ENCODE measurements around the gene PIGQ. TPM values are rescaled to one million over a fixed set of nuclear protein-coding genes. Genes with fewer than 3 reads are reported as not detected.

PIGQ gene
- total and polyA plus RNA-seq, 2 donors (not counting 1 experiment from before 2014, with no cell fraction given) = 11.2 to 22.3 TPM

DNA sequence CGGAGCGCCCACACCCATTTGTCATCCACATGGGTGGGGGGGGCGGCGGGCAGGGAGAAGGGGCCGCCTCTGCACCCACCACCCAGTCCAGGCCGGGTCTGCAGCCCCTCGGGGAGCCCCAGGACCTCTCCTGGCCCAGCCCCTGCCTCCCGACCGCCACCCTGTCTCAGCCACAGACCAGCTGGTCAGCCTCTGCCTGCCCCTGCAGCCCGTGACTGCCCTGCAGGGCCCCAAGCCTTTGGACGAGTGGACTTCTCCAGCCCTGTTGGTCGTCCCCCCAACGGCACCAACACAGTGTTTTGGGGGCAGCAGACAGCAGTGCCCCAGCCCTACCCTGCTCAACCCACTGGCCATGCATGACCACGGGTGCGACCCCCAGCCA lies 8.4 kb upstream of the PIGQ start:
- no peak for DNase-seq (ENCODE audit: low read depth in 2 of 2)
- no peak for TF ChIP-seq EZH2 (IDR thresholded peaks at IDR 0.05; ENCODE audit: low read length, missing control alignments)
- TF ChIP-seq, protein P1, sequence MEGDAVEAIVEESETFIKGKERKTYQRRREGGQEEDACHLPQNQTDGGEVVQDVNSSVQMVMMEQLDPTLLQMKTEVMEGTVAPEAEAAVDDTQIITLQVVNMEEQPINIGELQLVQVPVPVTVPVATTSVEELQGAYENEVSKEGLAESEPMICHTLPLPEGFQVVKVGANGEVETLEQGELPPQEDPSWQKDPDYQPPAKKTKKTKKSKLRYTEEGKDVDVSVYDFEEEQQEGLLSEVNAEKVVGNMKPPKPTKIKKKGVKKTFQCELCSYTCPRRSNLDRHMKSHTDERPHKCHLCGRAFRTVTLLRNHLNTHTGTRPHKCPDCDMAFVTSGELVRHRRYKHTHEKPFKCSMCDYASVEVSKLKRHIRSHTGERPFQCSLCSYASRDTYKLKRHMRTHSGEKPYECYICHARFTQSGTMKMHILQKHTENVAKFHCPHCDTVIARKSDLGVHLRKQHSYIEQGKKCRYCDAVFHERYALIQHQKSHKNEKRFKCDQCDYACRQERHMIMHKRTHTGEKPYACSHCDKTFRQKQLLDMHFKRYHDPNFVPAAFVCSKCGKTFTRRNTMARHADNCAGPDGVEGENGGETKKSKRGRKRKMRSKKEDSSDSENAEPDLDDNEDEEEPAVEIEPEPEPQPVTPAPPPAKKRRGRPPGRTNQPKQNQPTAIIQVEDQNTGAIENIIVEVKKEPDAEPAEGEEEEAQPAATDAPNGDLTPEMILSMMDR (conservative IDR thresholded peaks at IDR 0.05 in 1 of 2, IDR thresholded peaks at IDR 0.05 in 1 of 2; ENCODE audit: low read depth in 1 of 2, low read length in 2 of 2) = no peak

DNA sequence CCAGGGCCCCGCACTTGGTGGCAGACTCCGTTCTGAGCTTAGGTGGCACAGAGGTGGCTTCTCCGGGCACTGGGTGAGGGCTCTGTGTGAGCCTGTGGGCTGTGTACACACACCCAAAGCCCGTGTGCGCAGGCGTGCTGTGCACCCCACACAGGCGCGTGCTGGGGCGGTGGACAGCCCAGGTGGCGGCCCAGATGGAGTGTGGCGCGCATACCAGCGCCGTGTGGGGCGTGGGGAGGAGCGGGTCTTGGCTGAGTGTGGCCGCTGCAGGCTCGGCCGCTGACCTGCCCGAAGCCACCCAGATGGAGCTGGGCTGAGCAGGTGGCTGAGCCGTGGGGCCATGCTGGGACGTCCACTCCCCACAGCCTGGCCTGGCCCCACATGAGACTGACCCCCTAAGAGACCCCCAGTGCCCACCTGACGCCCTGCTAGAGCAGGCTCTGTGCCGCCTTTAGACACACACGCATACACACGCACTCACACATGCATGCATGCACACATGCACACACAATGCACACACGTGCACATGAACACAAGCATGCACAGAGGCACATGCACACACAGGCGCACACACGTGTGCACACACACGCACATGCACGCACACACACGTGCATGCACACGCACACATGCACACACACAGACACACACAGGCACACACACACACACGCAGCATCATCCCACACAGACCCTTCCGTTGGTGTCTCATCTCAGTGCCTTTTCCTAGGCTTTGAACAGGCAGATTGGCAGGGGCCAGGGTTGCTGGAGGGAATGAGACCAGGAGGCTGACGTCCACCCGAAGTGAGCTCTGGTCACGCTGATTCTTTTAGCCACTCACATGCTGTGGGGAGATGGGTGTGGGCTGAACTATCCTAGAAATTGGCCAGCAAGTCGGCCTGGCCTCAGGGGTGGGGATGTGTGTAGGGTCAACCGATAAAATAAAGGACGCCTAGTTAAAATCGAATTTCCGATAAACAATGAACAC lies 7.5 kb upstream of the PIGQ start:
- H3K4me1 ChIP-seq (ENCODE audit: control insufficient read depth, extremely low read depth, insufficient read depth, low read length) = peaks cover 13% of the 10 kb centered on the region
- no peak overlapping the region for H3K27ac ChIP-seq (ENCODE audit: insufficient read depth, low read length)
- H3K9ac ChIP-seq (ENCODE audit: insufficient read depth, low read length) = no peak overlapping the region
- no peak overlapping the region for H2AFZ ChIP-seq (ENCODE audit: low read length)
- no peak for DNase-seq (ENCODE audit: low read depth in 2 of 2)
- peaks cover 19% of the 10 kb centered on the region for H3K27me3 ChIP-seq (ENCODE audit: control insufficient read depth, insufficient read depth, low read length)
- no peak overlapping the region for H3K4me2 ChIP-seq (ENCODE audit: extremely low read depth, insufficient read depth, low read length)
- TF ChIP-seq, protein P1 (conservative IDR thresholded peaks at IDR 0.05 in 1 of 2, IDR thresholded peaks at IDR 0.05 in 1 of 2; ENCODE audit: low read depth in 1 of 2, low read length in 2 of 2) = no peak
- TF ChIP-seq EZH2 (IDR thresholded peaks at IDR 0.05; ENCODE audit: low read length, missing control alignments) = peak; percentile 66
- no peaks in the 10 kb centered on the region for H3K36me3 ChIP-seq (ENCODE audit: control insufficient read depth, insufficient read depth, low read length)
- H3K9me3 ChIP-seq (ENCODE audit: control insufficient read depth, insufficient read depth, low read depth, low read length) = no peaks in the 10 kb centered on the region
- no peak overlapping the region for H3K4me3 ChIP-seq (replicated peaks in 1 of 4; ENCODE audit: control extremely low read depth in 1 of 4, insufficient read depth in 1 of 4, low read depth in 3 of 4, low read length in 4 of 4)
- no peaks in the 10 kb centered on the region for H3K79me2 ChIP-seq (ENCODE audit: control insufficient read depth, insufficient read depth, low read length)
- no peaks in the 10 kb centered on the region for H4K20me1 ChIP-seq (ENCODE audit: control insufficient read depth, extremely low read depth, insufficient read depth, low read length)

More for the DNA sequence above, 8.4 kb upstream of the PIGQ start:
- no peaks in the 10 kb centered on the region for H3K36me3 ChIP-seq (ENCODE audit: control insufficient read depth, insufficient read depth, low read length)
- H4K20me1 ChIP-seq (ENCODE audit: control insufficient read depth, extremely low read depth, insufficient read depth, low read length) = no peaks in the 10 kb centered on the region
- H3K79me2 ChIP-seq (ENCODE audit: control insufficient read depth, insufficient read depth, low read length) = no peaks in the 10 kb centered on the region
- H3K9me3 ChIP-seq (ENCODE audit: control insufficient read depth, insufficient read depth, low read depth, low read length) = no peaks in the 10 kb centered on the region
- peaks cover 6% of the 10 kb centered on the region for H3K4me1 ChIP-seq (ENCODE audit: control insufficient read depth, extremely low read depth, insufficient read depth, low read length)
- H3K27me3 ChIP-seq (ENCODE audit: control insufficient read depth, insufficient read depth, low read length) = peaks cover 19% of the 10 kb centered on the region
- no peak overlapping the region for H3K4me3 ChIP-seq (replicated peaks in 1 of 4; ENCODE audit: control extremely low read depth in 1 of 4, insufficient read depth in 1 of 4, low read depth in 3 of 4, low read length in 4 of 4)
- H2AFZ ChIP-seq (ENCODE audit: low read length) = no peak overlapping the region
- no peak overlapping the region for H3K27ac ChIP-seq (ENCODE audit: insufficient read depth, low read length)
- no peak overlapping the region for H3K4me2 ChIP-seq (ENCODE audit: extremely low read depth, insufficient read depth, low read length)
- no peak overlapping the region for H3K9ac ChIP-seq (ENCODE audit: insufficient read depth, low read length)

DNA sequence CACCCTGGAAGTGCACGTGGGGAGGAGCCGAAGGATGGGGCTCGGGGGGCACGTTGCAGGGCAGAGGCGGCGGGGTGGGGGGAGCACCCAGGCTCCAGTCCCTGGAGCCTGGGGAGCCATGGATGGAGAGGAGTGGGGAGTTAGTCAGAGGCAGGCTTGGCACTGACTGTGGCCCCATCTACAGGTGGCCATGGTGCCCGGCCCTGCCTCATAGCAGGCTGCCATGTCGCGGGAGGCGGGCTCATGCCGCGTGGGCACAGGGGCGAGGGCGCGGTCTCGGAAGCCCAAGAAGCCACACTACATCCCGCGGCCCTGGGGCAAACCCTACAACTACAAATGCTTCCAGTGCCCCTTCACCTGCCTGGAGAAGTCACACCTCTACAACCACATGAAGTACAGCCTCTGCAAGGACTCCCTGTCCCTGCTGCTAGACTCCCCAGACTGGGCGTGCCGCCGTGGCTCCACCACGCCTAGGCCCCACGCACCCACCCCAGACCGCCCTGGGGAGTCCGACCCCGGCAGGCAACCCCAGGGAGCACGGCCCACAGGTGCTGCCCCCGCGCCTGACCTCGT lies 6.6 kb upstream of the PIGQ start:
- H3K4me3 ChIP-seq (replicated peaks in 1 of 4; ENCODE audit: control extremely low read depth in 1 of 4, insufficient read depth in 1 of 4, low read depth in 3 of 4, low read length in 4 of 4) = no peak overlapping the region
- H3K4me2 ChIP-seq (ENCODE audit: extremely low read depth, insufficient read depth, low read length) = no peak overlapping the region
- TF ChIP-seq, protein P1 (conservative IDR thresholded peaks at IDR 0.05 in 1 of 2, IDR thresholded peaks at IDR 0.05 in 1 of 2; ENCODE audit: low read depth in 1 of 2, low read length in 2 of 2) = no peak
- TF ChIP-seq EZH2 (IDR thresholded peaks at IDR 0.05; ENCODE audit: low read length, missing control alignments) = no peak
- peaks cover 19% of the 10 kb centered on the region for H3K27me3 ChIP-seq (ENCODE audit: control insufficient read depth, insufficient read depth, low read length)
- H2AFZ ChIP-seq (ENCODE audit: low read length) = no peak overlapping the region
- H3K9ac ChIP-seq (ENCODE audit: insufficient read depth, low read length) = no peak overlapping the region
- no peaks in the 10 kb centered on the region for H3K9me3 ChIP-seq (ENCODE audit: control insufficient read depth, insufficient read depth, low read depth, low read length)
- peaks cover 13% of the 10 kb centered on the region for H3K4me1 ChIP-seq (ENCODE audit: control insufficient read depth, extremely low read depth, insufficient read depth, low read length)
- H3K27ac ChIP-seq (ENCODE audit: insufficient read depth, low read length) = no peak overlapping the region
- no peak for DNase-seq (ENCODE audit: low read depth in 2 of 2)
- no peaks in the 10 kb centered on the region for H3K79me2 ChIP-seq (ENCODE audit: control insufficient read depth, insufficient read depth, low read length)
- no peaks in the 10 kb centered on the region for H3K36me3 ChIP-seq (ENCODE audit: control insufficient read depth, insufficient read depth, low read length)
- H4K20me1 ChIP-seq (ENCODE audit: control insufficient read depth, extremely low read depth, insufficient read depth, low read length) = no peaks in the 10 kb centered on the region
